G401.6 (cell line): ENCODE results near the gene NINL.
"Not testable (repeated sequence)": the region's sequence is repeated elsewhere in the genome, so short reads cannot be mapped to it uniquely, and the experiment has no call there.

Experiments used
- FAIRE-seq: peaks from 2 replicates; lab custom pipeline; 2012; peaks lifted over from hg19 to GRCh38; lab: Jason Lieb, UNC

Gene NINL

GRCh38 chr20:25551413-25552215 is 33.7 kb downstream of the NINL start:
- FAIRE-seq: no peak

GRCh38 chr20:25550645-25551337 is 34.5 kb downstream of the NINL start:
- FAIRE-seq: not testable (repeated sequence)

- no peak for FAIRE-seq
Measured at GRCh38 chr20:25549843-25550477, 35.4 kb downstream of the NINL start.

GRCh38 chr20:25549172-25549773 is 36.1 kb downstream of the NINL start:
- no peak for FAIRE-seq

- FAIRE-seq: no peak
Measured at GRCh38 chr20:25548613-25549086, 36.7 kb downstream of the NINL start.

GRCh38 chr20:25547999-25548398 is 37.3 kb downstream of the NINL start:
- no peak for FAIRE-seq

GRCh38 chr20:25547063-25547462 is 38.3 kb downstream of the NINL start:
- no peak for FAIRE-seq

GRCh38 chr20:25546048-25546447 is 39.3 kb downstream of the NINL start:
- FAIRE-seq: no peak

- FAIRE-seq: no peak
Measured at GRCh38 chr20:25545171-25545570, 40.2 kb downstream of the NINL start.

- no peak for FAIRE-seq
Measured at GRCh38 chr20:25544734-25545133, 40.6 kb downstream of the NINL start.

- FAIRE-seq: no peak
Measured at GRCh38 chr20:25544311-25544710, 41.0 kb downstream of the NINL start.

- no peak for FAIRE-seq
Measured at GRCh38 chr20:25543068-25543467, 42.3 kb downstream of the NINL start.

- no peak for FAIRE-seq
Measured at GRCh38 chr20:25541676-25542075, 43.7 kb downstream of the NINL start.

GRCh38 chr20:25539742-25540672 is 45.3 kb downstream of the NINL start:
- no peak for FAIRE-seq

- no peak for FAIRE-seq
Measured at GRCh38 chr20:25538838-25539665, 46.3 kb downstream of the NINL start.

- FAIRE-seq: no peak
Measured at GRCh38 chr20:25537890-25538289, 47.4 kb downstream of the NINL start.

- no peak for FAIRE-seq
Measured at GRCh38 chr20:25535762-25536161, 49.6 kb downstream of the NINL start.

- FAIRE-seq: no peak
Measured at GRCh38 chr20:25534845-25535244, 50.5 kb downstream of the NINL start.

- no peak for FAIRE-seq
Measured at GRCh38 chr20:25533920-25534700, 51.2 kb downstream of the NINL start.

- no peak for FAIRE-seq
Measured at GRCh38 chr20:25532971-25533391, 52.4 kb downstream of the NINL start.
